Astrocyte (in vitro differentiated cells and primary cell): ENCODE measurements around the gene TRMT6.

ENCODE experiments used
- EZH2 ChIP-seq: IDR thresholded peaks from 2 replicates; pipeline ENCODE4 v1.6.1; 2012; ENCODE audit warnings: mild to moderate bottlenecking, low read length, inconsistent platforms; ENCODE audit not compliant: insufficient read depth
- TF ChIP-seq, protein P1 (sequence below): IDR thresholded peaks from 2 replicates; pipeline ENCODE4 v1.5.1; 2011; ENCODE audit warnings: low read depth, mild to moderate bottlenecking, inconsistent platforms, low read length, moderate library complexity; ENCODE audit not compliant: insufficient read depth

- TF ChIP-seq, protein P1, sequence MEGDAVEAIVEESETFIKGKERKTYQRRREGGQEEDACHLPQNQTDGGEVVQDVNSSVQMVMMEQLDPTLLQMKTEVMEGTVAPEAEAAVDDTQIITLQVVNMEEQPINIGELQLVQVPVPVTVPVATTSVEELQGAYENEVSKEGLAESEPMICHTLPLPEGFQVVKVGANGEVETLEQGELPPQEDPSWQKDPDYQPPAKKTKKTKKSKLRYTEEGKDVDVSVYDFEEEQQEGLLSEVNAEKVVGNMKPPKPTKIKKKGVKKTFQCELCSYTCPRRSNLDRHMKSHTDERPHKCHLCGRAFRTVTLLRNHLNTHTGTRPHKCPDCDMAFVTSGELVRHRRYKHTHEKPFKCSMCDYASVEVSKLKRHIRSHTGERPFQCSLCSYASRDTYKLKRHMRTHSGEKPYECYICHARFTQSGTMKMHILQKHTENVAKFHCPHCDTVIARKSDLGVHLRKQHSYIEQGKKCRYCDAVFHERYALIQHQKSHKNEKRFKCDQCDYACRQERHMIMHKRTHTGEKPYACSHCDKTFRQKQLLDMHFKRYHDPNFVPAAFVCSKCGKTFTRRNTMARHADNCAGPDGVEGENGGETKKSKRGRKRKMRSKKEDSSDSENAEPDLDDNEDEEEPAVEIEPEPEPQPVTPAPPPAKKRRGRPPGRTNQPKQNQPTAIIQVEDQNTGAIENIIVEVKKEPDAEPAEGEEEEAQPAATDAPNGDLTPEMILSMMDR = no peak
- no peak for TF ChIP-seq EZH2
Observed at GRCh38 chr20:5900908-5901307, 49.4 kb downstream of the TRMT6 start.
